OCI-LY7 (cell line): ENCODE measurements around the gene TAAR5.

Experiments
- CTCF ChIP-seq: fragments of 200-600 bp; sonication (generic); conservative IDR thresholded peaks from 2 replicates; pipeline ENCODE4 v1.5.1; 2014; ENCODE audit warnings: mild to moderate bottlenecking, antibody characterized with exemption, low read length, moderate library complexity, mixed read lengths
- EZH2phosphoT487 ChIP-seq: fragments of 200-600 bp; sonication (generic); IDR thresholded peaks from 2 replicates; pipeline ENCODE4 v1.6.1; 2018; ENCODE audit warnings: low read depth, borderline replicate concordance, mild to moderate bottlenecking, mixed run types, antibody characterized with exemption, low read length, moderate library complexity, mixed read lengths

GRCh38 chr6:132571774-132572173, 17.8 kb downstream of the TAAR5 start:
- TF ChIP-seq CTCF (no peak), EZH2phosphoT487 (no peak)
